Common myeloid progenitor, CD34-positive (primary cell): Measurements from ENCODE around the gene TMEM229B.

Experiments
- CTCF ChIA-PET: fragments of 350-600 bp; sonication (Branson Sonifier 250); formaldehyde crosslinking; loops from one replicate; lab custom pipeline; 2021; ENCODE audit warnings: antibody characterized with exemption; lab: Charles Lee
- POLR2A ChIA-PET: fragments of 350-600 bp; sonication (Branson Sonifier 250); formaldehyde crosslinking; loops from one replicate; lab custom pipeline; 2021; ENCODE audit warnings: antibody characterized with exemption; lab: Charles Lee
- DNase-seq, 3 donors: peaks; one replicate each; pipeline versions ENCODE4 v3.0.0 to v3.0.0-alpha.2; 2013
- H3K27ac ChIP-seq, 2 experiments: 1 replicate in 1 of 2; 2 replicates in 1 of 2; pipeline ENCODE4 v1.7.0; 2013; ENCODE audit warnings: inconsistent platforms in 2 of 2, low read length in 2 of 2, mild to moderate bottlenecking in 2 of 2, low read depth in 1 of 2, moderate library complexity in 1 of 2; ENCODE audit not compliant: severe bottlenecking in 2 of 2, insufficient read depth in 1 of 2, poor library complexity in 1 of 2
- H3K27me3 ChIP-seq, 5 experiments: replicated peaks in 2 of 5; 1 replicate in 3 of 5; 2 replicates in 2 of 5; pipeline versions ENCODE4 v1.6.1 to v1.7.0; 2013; ENCODE audit warnings: low read length in 4 of 5, mild to moderate bottlenecking in 2 of 5, moderate library complexity in 2 of 5, inconsistent platforms in 1 of 5; ENCODE audit not compliant: insufficient read depth in 5 of 5, control insufficient read depth in 4 of 5
- H3K36me3 ChIP-seq, 4 experiments: 1 replicate in 2 of 4; 2 replicates in 2 of 4; pipeline versions ENCODE4 v1.6.1 to v1.7.0; 2013; ENCODE audit warnings: low read length in 3 of 4, control low read depth in 1 of 4, mild to moderate bottlenecking in 1 of 4; ENCODE audit not compliant: control insufficient read depth in 4 of 4, insufficient read depth in 4 of 4
- H3K4me1 ChIP-seq, 4 experiments: 1 replicate in 3 of 4; 2 replicates in 1 of 4; pipeline versions ENCODE4 v1.6.1 to v1.7.1; 2013; ENCODE audit warnings: low read length in 3 of 4, mild to moderate bottlenecking in 3 of 4, control low read depth in 1 of 4, inconsistent platforms in 1 of 4, moderate library complexity in 1 of 4; ENCODE audit not compliant: control insufficient read depth in 4 of 4, insufficient read depth in 4 of 4; ENCODE audit errors: control extremely low read depth in 1 of 4
- H3K4me3 ChIP-seq, 7 experiments: 1 replicate in 4 of 7; 2 replicates in 3 of 7; pipeline versions ENCODE4 v1.5.1 to v1.7.0; 2013; ENCODE audit warnings: mild to moderate bottlenecking in 7 of 7, low read length in 6 of 7, moderate library complexity in 6 of 7, inconsistent platforms in 2 of 7, low read depth in 2 of 7, control low read depth in 1 of 7; ENCODE audit not compliant: insufficient read depth in 4 of 7, control insufficient read depth in 1 of 7; ENCODE audit errors: extremely low read depth in 1 of 7
- H3K9me3 ChIP-seq, 5 experiments: 1 replicate in 4 of 5; 2 replicates in 1 of 5; pipeline versions ENCODE4 v1.6.1 to v1.7.1; 2013; ENCODE audit warnings: low read length in 4 of 5, mild to moderate bottlenecking in 2 of 5, inconsistent platforms in 1 of 5, low read depth in 1 of 5, moderate library complexity in 1 of 5; ENCODE audit not compliant: control insufficient read depth in 4 of 5, insufficient read depth in 2 of 5; ENCODE audit errors: control extremely low read depth in 1 of 5
- WGBS: methylation state at CpG from one replicate; pipeline ENCODE4 v1.1.5; 2013; ENCODE audit not compliant: insufficient coverage; 5-methylcytosine and 5-hydroxymethylcytosine counted together

Gene TMEM229B

GRCh38 chr14:67500981-67501380 lies 12.5 kb upstream of the TMEM229B start:
- CTCF ChIA-PET: interaction anchor here (1.0 to 1.1 kb wide), 2 partner anchors 9 to 12 kb away, joined by 4 read pairs; no protein-coding TSS in a partner anchor
- no peak overlapping the region for H3K4me3 ChIP-seq
- H3K36me3 ChIP-seq: no peaks in the 10 kb centered on the region
- no peak for DNase-seq
- 82% methylated on average over 2 of the region's 3 CpGs for WGBS
- POLR2A ChIA-PET: no interaction called here
- H3K27me3 ChIP-seq: no peaks in the 10 kb centered on the region
- H3K9me3 ChIP-seq: no peaks in the 10 kb centered on the region
- no peaks in the 10 kb centered on the region for H3K4me1 ChIP-seq
- H3K27ac ChIP-seq: no peak overlapping the region

DNA sequence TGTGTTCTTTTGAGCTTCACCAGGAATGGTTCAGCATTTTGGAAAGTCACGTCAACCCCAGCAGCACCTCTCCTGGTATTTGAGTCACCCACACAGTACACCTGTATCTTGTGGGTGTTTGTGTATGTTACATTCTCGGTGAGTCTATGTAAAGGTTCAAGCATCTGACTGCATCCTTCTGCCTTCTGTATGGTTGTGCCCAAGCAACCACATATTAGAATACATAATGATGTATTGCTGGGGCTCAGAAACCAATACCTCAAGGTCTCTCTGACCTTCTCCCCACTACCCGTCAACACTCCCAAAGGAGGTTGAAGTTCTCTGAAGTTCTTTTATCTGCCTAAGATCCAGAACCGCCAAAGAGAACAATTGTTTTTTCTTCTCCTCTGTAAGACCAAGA lies 9.2 kb upstream of the TMEM229B start:
- Histone ChIP-seq H3K9me3 (peaks cover 0 to 19% (median 15%) of the 10 kb centered on the region in 5 experiments), H3K4me1 (no peaks in the 10 kb centered on the region), H3K27me3 (no peaks in the 10 kb centered on the region), H3K36me3 (no peaks in the 10 kb centered on the region), H3K27ac (no peak overlapping the region), H3K4me3 (no peak overlapping the region)
- no peak for DNase-seq
- ChIA-PET CTCF (no interaction called here), POLR2A (no interaction called here)
- 100% methylated on average over 1 of the region's 4 CpGs for WGBS

DNA sequence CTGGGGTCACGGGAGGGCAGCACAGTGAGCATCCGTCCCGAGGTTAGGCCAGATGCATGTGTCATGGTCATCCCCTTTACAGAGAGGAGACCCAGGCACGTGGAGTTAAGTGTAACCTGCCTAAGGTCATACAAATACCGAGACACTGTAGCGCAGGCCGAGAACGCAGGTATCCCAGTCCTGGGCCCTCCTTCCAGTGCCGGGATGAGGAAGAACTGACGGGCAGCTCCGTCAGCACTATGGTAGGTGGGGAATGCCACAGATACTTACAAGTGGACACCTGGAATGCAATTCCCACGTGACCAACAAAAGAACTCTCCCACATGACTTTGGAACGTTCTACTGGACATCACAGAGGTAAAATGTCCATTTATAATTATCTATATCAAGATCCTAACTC lies 8.7 kb upstream of the TMEM229B start:
- Histone ChIP-seq H3K4me3 (no peak overlapping the region), H3K9me3 (peaks cover 0 to 20% (median 16%) of the 10 kb centered on the region in 5 experiments), H3K27ac (no peak overlapping the region), H3K4me1 (no peaks in the 10 kb centered on the region), H3K36me3 (no peaks in the 10 kb centered on the region), H3K27me3 (no peaks in the 10 kb centered on the region)
- ChIA-PET POLR2A (no interaction called here), CTCF (no interaction called here)
- DNase-seq: no peak
- WGBS: 94% methylated on average over 13 of the region's 13 CpGs

DNA sequence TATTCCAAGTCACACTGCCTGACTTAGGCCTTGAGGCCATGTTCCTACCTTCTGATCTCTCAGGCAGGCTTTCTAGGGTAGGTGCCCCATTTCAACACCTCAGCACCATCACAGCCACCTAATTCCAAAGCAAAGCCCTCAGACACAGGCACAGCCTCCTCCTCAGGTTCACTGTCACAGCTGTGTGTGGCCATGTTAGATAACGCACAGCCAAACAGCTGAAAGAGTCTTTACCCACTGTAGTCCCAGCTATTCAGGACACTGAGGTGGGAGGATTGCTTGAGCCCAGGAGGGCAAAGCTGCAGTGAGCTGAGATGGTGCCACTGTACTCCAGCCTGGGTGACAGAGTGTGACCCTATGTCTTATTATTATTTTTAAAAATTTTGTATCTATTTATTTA lies 7.3 kb upstream of the TMEM229B start:
- no peak overlapping the region for H3K4me3 ChIP-seq
- no peaks in the 10 kb centered on the region for H3K4me1 ChIP-seq
- H3K27me3 ChIP-seq: no peaks in the 10 kb centered on the region
- no peaks in the 10 kb centered on the region for H3K36me3 ChIP-seq
- peaks cover 0 to 20% (median 16%) of the 10 kb centered on the region in 5 experiments for H3K9me3 ChIP-seq
- whole genome bisulfite sequencing: 100% methylated on average over 1 of the region's 1 CpG
- POLR2A ChIA-PET: no interaction called here
- H3K27ac ChIP-seq: no peak overlapping the region
- DNase-seq: no peak
- CTCF ChIA-PET: no interaction called here

DNA sequence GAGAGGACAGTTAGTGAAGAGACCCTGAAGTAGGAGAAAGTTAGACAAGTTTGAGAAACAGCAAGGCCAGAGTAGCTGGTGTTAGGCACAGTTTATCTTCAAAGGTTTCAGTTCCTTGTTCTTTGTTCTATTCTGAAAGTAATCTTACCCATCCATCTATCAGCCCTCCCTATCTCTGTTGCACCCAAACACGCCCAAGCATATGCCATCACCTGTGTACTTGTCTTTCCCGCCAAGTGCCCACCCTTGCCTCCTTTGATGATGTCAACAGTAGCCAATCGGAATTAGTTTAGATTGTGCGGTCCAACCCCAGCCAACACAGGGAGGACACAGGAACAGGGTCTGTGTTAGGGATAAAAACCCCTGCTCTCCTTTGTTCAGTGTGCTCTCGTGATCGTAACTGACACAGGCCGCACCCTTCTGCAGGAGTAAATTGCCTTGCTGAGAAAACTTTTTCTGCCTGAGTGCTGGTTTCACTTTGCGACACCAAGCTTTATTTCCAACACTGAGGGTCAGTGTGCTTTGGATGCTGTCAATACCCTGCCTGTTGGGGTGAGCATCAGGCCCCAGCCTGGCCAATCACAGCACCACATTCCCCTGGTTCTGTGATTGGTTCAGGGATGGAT lies 4.7 kb upstream of the TMEM229B start:
- Histone ChIP-seq H3K27me3 (no peaks in the 10 kb centered on the region), H3K4me1 (peaks cover 4 to 13% (median 11%) of the 10 kb centered on the region in 4 experiments), H3K4me3 (no peak overlapping the region), H3K27ac (no peak overlapping the region), H3K9me3 (peaks cover 0 to 20% (median 16%) of the 10 kb centered on the region in 5 experiments), H3K36me3 (no peaks in the 10 kb centered on the region)
- ChIA-PET POLR2A (no interaction called here), CTCF (interaction anchor here (0.6 to 1.9 kb wide), 5 partner anchors 8 to 50 kb away, joined by 3 to 4 read pairs (median 3); no protein-coding TSS in a partner anchor)
- WGBS: 98% methylated on average over 8 of the region's 8 CpGs
- DNase-seq: peak in 1 of 3 donors; percentile 40

DNA sequence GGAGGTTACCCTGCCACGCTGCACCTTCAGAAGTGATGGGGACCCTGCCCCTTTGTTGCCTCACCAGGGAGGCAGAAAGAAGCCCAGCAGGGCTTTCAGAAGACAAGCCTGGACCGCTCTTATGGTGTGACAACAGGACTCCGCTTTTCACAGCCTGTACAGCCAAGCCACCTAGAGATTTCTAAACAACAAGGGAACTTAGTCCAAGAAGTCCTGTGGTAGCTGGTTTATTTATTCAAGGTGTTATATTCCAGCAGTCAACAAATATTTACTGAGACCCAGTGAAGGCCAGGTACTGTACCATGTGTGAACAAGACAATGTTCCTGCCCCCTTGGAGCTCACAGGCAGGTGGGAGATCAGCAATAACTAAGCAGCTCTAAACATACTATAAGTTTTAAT lies 4.0 kb upstream of the TMEM229B start:
- peaks cover 8 to 20% (median 18%) of the 10 kb centered on the region in 4 experiments for H3K4me1 ChIP-seq

DNA sequence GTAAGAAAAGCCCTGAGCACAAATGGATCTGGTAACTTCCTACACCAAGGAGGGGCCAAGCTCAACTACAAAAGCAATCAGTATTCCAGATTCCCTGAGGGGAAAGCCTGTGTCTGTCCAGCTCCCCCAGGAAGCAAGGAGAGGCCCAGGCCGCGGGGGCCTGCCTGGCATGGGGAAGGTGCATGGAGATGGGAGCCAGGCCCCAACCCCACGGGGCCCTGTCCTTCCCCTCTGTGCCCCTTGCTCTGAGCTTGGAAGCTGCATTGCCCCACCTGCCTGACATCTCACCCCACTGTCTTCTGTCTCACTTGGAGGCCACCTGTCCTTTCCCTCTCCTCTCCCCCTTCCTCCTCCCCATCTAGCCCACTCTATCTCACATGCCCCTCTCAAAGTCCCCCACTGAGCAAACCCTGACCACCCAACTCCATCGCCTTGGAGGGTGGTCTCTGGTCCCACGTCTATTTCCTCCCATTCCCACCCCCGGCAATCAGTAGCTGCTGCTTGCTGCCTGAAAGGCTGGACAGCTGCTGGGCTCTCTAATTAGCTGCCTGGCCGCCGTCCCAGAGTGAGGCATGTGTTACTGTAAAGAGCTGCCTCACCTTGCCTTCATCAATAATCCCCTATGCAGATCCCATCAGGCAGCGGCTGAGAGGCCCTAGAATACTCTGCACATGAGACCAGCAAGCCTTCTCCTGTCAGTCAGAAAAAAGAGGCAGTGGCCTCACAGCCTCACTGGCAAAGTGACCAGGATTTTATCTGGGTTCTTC lies 3.4 kb upstream of the TMEM229B start:
- Histone ChIP-seq H3K27me3 (no peaks in the 10 kb centered on the region), H3K4me3 (no peak overlapping the region), H3K9me3 (peaks cover 0 to 20% (median 16%) of the 10 kb centered on the region in 5 experiments), H3K36me3 (peaks cover 0 to 3% (median under 1%) of the 10 kb centered on the region in 4 experiments), H3K27ac (no peak overlapping the region), H3K4me1 (peaks cover 12 to 26% (median 22%) of the 10 kb centered on the region in 4 experiments)
- ChIA-PET CTCF (interaction anchor here (0.8 to 1.9 kb wide), 6 partner anchors 9 to 79 kb away, joined by 3 to 5 read pairs (median 3); no protein-coding TSS in a partner anchor), POLR2A (no interaction called here)
- no peak for DNase-seq
- WGBS: 81% methylated on average over 5 of the region's 9 CpGs

More for the DNA sequence above, 4.0 kb upstream of the TMEM229B start:
- no peak for DNase-seq
- 90% methylated on average over 2 of the region's 3 CpGs for WGBS
- H3K27ac ChIP-seq: no peak overlapping the region
- POLR2A ChIA-PET: no interaction called here
- H3K4me3 ChIP-seq: no peak overlapping the region
- CTCF ChIA-PET: interaction anchor here (0.8 to 1.9 kb wide), 4 partner anchors 8 to 79 kb away, joined by 3 to 4 read pairs (median 3); no protein-coding TSS in a partner anchor
- peaks cover 0 to 20% (median 16%) of the 10 kb centered on the region in 5 experiments for H3K9me3 ChIP-seq
- H3K27me3 ChIP-seq: no peaks in the 10 kb centered on the region
- H3K36me3 ChIP-seq: no peaks in the 10 kb centered on the region
